Measurements from ENCODE around the gene DNAJC5. TPM values are rescaled to one million over a fixed set of nuclear protein-coding genes. Genes with fewer than 3 reads are reported as not detected.

The DNAJC5 gene
- total and polyA plus RNA-seq, 4 donors, result 25.1 to 64.5 (median 37.3) TPM

GRCh38 chr20:63891061-63892002 lies 3.6 kb upstream of the DNAJC5 start:
- WGBS, 2 donors, result 80 to 86% methylated on average over 29 of the region's 29 CpGs
- Histone ChIP-seq H3K4me1 (ENCODE audit: control insufficient read depth in 5 of 5, insufficient read depth in 5 of 5, low read length in 5 of 5) (peaks cover 0 to 11% (median 3%) of the 10 kb centered on the region in 5 donors), H3K27ac (ENCODE audit: low read depth in 1 of 2, low read length in 1 of 2) (peak overlapping the region in 1 of 2 donors; percentile 17), H3K27me3 (ENCODE audit: control insufficient read depth in 3 of 3, insufficient read depth in 3 of 3, low read length in 2 of 3) (no peaks in the 10 kb centered on the region), H3K4me3 (no peak overlapping the region), H3K36me3 (ENCODE audit: control insufficient read depth in 4 of 4, insufficient read depth in 4 of 4, low read length in 4 of 4) (peaks cover 8 to 41% (median 9%) of the 10 kb centered on the region in 4 donors), H3K9ac (ENCODE audit: insufficient read depth in 1 of 2, low read length in 2 of 2) (no peak overlapping the region), H3K9me3 (ENCODE audit: control insufficient read depth in 4 of 4, insufficient read depth in 3 of 4, low read length in 3 of 4) (no peaks in the 10 kb centered on the region)
- DNase-seq (no peak), ATAC-seq (ENCODE audit: insufficient read depth, low FRiP score) (no peak)
- no peak for TF ChIP-seq CTCF (IDR thresholded peaks at IDR 0.05; ENCODE audit: control extremely low read depth, extremely low read depth)

GRCh38 chr20:63892402-63892801 lies 2.5 kb upstream of the DNAJC5 start:
- no peak overlapping the region for H3K9ac ChIP-seq (ENCODE audit: insufficient read depth in 1 of 2, low read length in 2 of 2)
- H3K9me3 ChIP-seq (ENCODE audit: control insufficient read depth in 4 of 4, insufficient read depth in 3 of 4, low read length in 3 of 4), result no peaks in the 10 kb centered on the region
- 90 to 91% methylated on average over 7 of the region's 7 CpGs for WGBS, 2 donors
- H3K4me1 ChIP-seq (ENCODE audit: control insufficient read depth in 5 of 5, insufficient read depth in 5 of 5, low read length in 5 of 5), result peaks cover 0 to 18% (median 6%) of the 10 kb centered on the region in 5 donors
- DNase-seq, result no peak
- H3K27me3 ChIP-seq (ENCODE audit: control insufficient read depth in 3 of 3, insufficient read depth in 3 of 3, low read length in 2 of 3), result no peaks in the 10 kb centered on the region
- peaks cover 8 to 34% (median 9%) of the 10 kb centered on the region in 4 donors for H3K36me3 ChIP-seq (ENCODE audit: control insufficient read depth in 4 of 4, insufficient read depth in 4 of 4, low read length in 4 of 4)
- no peak for ATAC-seq (ENCODE audit: insufficient read depth, low FRiP score)
- no peak overlapping the region for H3K4me3 ChIP-seq
- H3K27ac ChIP-seq (ENCODE audit: low read depth in 1 of 2, low read length in 1 of 2), result no peak overlapping the region
- no peak for TF ChIP-seq CTCF (IDR thresholded peaks at IDR 0.05; ENCODE audit: control extremely low read depth, extremely low read depth)

DNA sequence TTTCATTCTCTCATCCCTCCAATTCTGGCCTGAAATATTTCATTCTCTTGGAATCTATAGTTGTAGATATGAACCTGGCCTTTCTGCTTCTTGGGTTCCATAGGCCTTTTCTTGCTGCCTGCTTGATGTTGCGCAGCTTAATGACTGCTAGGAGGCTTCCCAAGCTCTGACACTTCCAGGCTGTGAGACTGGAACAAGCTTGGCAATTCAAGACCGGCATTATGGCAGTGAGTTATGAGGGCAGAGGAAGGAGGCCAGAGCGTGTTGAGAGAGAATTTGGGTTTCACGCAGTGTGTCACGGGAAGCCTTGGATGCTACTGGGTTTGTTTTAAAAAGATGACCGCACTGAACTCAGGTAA lies 948 bp upstream of the DNAJC5 start:
- peak overlapping the region in 1 of 2 donors; percentile 82 for H3K27ac ChIP-seq (ENCODE audit: low read depth in 1 of 2, low read length in 1 of 2)
- peaks cover 0 to 18% (median 6%) of the 10 kb centered on the region in 5 donors for H3K4me1 ChIP-seq (ENCODE audit: control insufficient read depth in 5 of 5, insufficient read depth in 5 of 5, low read length in 5 of 5)

More for the DNA sequence above, 948 bp upstream of the DNAJC5 start:
- DNase-seq (peak in 2 of 3 donors; percentile 12 to 22), ATAC-seq (ENCODE audit: insufficient read depth, low FRiP score) (no peak)
- no peak overlapping the region for H3K4me3 ChIP-seq
- 22 to 30% methylated on average over 6 of the region's 6 CpGs for WGBS, 2 donors
- peaks cover 6 to 24% (median 8%) of the 10 kb centered on the region in 4 donors for H3K36me3 ChIP-seq (ENCODE audit: control insufficient read depth in 4 of 4, insufficient read depth in 4 of 4, low read length in 4 of 4)
- no peak overlapping the region for H3K9ac ChIP-seq (ENCODE audit: insufficient read depth in 1 of 2, low read length in 2 of 2)
- H3K27me3 ChIP-seq (ENCODE audit: control insufficient read depth in 3 of 3, insufficient read depth in 3 of 3, low read length in 2 of 3), result no peaks in the 10 kb centered on the region
- no peak for TF ChIP-seq CTCF (IDR thresholded peaks at IDR 0.05; ENCODE audit: control extremely low read depth, extremely low read depth)
- no peaks in the 10 kb centered on the region for H3K9me3 ChIP-seq (ENCODE audit: control insufficient read depth in 4 of 4, insufficient read depth in 3 of 4, low read length in 3 of 4)
